Keratinocyte (primary cell): ENCODE measurements around the gene SALL4.

ENCODE experiments used
- EZH2 ChIP-seq: IDR thresholded peaks from one replicate; pipeline ENCODE4 v1.6.1; 2012; ENCODE audit warnings: inconsistent platforms, mild to moderate bottlenecking, low read length, moderate library complexity
- TF ChIP-seq, protein P1 (sequence below), 3 experiments: IDR thresholded peaks in 1 of 3; conservative IDR thresholded peaks in 1 of 3; optimal IDR thresholded peaks in 1 of 3; 2 replicates in 2 of 3; 3 replicates in 1 of 3; pipeline versions ENCODE3 to v1.5.1; 2011; ENCODE audit warnings: low read length in 3 of 3, mild to moderate bottlenecking in 3 of 3, moderate library complexity in 2 of 3, control low read depth in 1 of 3, inconsistent platforms in 1 of 3; ENCODE audit not compliant: insufficient read depth in 2 of 3; ENCODE audit errors: extremely low read depth in 1 of 3

- TF ChIP-seq, protein P1, sequence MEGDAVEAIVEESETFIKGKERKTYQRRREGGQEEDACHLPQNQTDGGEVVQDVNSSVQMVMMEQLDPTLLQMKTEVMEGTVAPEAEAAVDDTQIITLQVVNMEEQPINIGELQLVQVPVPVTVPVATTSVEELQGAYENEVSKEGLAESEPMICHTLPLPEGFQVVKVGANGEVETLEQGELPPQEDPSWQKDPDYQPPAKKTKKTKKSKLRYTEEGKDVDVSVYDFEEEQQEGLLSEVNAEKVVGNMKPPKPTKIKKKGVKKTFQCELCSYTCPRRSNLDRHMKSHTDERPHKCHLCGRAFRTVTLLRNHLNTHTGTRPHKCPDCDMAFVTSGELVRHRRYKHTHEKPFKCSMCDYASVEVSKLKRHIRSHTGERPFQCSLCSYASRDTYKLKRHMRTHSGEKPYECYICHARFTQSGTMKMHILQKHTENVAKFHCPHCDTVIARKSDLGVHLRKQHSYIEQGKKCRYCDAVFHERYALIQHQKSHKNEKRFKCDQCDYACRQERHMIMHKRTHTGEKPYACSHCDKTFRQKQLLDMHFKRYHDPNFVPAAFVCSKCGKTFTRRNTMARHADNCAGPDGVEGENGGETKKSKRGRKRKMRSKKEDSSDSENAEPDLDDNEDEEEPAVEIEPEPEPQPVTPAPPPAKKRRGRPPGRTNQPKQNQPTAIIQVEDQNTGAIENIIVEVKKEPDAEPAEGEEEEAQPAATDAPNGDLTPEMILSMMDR (optimal IDR thresholded peaks at IDR 0.05 in 1 of 3, IDR thresholded peaks at IDR 0.05 in 1 of 3, conservative IDR thresholded peaks at IDR 0.05 in 1 of 3; ENCODE audit: extremely low read depth in 1 of 3, insufficient read depth in 2 of 3, low read length in 3 of 3): no peak
- TF ChIP-seq EZH2: no peak
These were observed 51.4 kb downstream of the SALL4 start for GRCh38 chr20:51750770-51751388.
